GM18499 (cell line): ENCODE measurements around the gene KIF26B.

ENCODE experiments used
- ATAC-seq: cut with Tn5 transposase; IDR thresholded peaks from one replicate; pipeline ENCODE4 v1.9.1; 2021; ENCODE audit warnings: moderate number of reproducible peaks; ENCODE audit not compliant: insufficient read depth, unreplicated experiment

Gene KIF26B

GRCh38 chr1:245201201-245201600 lies 46.4 kb downstream of the KIF26B start:
- no peak for ATAC-seq

DNA sequence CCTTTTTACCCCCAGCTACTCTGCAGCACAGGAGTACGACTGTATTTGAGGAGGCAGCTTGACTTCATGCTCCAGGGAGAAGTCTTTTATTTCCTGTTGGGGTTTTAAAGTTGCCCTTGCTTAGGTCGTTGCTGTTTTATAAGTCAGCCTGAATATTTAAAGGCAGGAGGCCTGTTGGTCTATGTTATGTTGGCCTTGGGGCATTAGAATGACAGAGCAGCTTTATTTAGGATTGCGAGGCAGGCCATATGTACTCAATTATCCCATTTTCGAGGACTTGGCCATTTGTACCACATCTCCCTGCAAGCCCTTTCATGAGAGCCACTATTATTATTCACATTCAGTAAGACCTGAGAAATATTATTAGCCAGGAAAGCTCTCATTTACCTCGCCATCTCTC lies 47.0 kb downstream of the KIF26B start:
- no peak for ATAC-seq

DNA sequence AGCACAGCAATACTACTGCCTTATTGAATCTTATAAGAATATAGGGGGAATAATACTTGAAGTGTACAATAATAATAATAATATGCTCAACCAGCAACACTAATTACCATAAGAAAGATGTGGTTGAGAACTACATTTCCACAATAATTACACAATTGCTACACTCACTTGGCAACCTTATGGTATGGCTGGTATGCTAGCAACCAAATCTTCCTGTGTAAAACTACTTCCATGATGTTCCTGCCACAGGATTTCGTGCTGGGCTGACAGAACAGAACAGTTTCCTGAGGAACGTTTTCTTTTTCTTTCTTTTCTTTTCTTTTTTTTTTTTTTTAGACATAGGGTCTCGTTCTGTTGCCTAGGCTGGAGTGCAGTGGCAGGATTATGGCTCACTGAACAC lies 50.6 kb downstream of the KIF26B start:
- no peak for ATAC-seq

DNA sequence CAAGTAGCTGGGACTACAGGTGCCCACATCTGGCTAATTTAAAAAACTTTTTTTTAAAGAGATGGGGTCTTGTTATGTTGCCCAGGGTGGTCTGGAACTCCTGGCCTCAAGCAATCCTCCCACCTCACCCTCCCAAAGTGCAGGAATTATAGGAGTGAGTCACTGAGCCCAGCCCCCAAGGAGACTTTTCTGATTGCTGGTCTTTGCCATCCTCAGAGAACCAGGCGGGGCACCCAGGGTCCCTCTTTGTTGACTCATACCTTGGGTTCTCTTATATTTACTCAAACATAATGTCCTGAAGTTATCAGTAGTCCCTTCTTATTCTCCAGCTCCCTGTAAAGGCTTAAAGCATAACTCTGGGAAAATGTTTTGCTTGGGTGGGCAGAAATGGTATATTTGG lies 51.1 kb downstream of the KIF26B start:
- ATAC-seq, result no peak

DNA sequence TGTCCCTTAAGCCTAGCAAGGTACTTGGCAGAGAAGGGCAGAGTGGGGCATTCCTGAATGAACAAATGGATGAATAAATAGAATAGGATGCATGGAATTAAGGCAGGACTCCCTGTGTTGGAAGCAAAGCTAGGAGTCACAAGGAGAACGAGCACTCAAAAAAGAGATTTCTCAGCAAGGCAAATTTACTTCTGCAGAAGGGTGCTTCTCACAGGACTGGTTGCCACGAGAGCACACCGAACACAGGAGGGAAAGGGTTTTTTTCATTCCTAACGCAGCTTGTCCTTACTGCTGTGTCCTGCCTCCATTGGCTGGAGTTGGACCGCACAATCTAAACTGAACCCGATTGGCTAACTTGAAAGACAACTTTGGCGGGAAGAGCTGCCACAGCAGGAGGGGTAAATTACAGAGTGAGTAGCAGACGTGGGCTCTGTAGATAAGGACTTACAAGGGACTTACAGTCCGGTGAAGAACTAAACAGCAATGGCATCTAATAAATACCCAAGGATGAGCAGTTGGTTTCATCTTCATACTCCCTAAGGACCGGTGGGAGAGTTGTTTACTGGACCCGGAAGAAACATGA lies 52.4 kb downstream of the KIF26B start:
- ATAC-seq, result no peak

DNA sequence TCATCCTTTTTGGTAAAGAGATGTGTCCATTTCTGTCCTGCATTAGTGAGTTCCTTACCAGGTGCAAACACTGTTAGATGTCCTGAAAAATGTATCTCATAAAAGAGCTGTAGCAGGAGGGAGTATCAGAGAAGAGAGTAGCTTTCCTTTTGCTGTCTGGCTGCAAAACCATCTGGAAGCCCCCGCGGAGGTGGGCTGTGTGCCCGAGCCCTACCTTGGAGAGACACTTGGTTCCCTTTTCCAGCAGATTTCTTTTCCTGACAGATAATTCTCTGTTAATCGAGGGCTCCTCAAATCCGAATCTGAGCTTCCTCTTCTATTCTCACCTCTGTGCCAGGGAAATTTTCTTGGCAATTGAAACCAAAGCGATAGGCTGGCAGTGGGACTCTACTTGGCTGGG lies 53.0 kb downstream of the KIF26B start:
- ATAC-seq, result no peak

DNA sequence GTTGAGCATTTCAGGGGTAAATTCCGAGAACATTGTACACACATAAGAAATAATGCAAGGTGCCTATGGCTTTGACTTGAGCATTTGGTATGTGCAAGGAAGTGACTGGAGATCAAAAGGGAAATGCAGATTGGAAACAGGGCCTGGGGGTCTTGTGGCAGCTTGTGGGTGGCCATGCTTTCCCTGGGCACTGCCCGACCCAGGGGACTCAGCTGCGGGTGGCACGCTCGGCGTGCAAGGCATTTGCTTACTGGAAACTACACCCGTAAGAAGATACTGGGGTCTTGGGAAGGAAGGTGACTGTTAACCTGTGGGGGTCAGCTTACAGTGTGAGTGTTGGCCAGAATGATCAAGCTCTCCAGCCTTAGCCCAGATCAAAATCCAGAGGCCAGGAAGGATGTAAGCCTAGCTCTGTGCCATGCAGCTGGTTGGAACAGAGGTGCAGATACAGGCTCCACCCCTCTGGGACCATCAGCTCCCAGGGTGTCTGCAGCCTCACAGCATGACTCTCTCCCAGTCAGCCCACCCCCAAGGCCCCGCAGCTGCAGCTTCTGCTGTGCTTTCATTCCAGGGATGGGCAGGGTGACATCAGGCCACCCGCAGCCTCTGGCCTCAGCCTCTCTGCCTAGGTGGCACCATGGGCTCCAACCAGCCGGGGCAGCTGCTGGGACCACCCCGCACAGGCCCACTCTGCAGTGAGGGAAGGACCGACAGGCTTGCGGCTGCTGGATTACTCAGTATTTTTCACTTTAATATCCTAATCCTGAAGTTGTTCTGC lies 55.1 kb downstream of the KIF26B start:
- ATAC-seq, result no peak

DNA sequence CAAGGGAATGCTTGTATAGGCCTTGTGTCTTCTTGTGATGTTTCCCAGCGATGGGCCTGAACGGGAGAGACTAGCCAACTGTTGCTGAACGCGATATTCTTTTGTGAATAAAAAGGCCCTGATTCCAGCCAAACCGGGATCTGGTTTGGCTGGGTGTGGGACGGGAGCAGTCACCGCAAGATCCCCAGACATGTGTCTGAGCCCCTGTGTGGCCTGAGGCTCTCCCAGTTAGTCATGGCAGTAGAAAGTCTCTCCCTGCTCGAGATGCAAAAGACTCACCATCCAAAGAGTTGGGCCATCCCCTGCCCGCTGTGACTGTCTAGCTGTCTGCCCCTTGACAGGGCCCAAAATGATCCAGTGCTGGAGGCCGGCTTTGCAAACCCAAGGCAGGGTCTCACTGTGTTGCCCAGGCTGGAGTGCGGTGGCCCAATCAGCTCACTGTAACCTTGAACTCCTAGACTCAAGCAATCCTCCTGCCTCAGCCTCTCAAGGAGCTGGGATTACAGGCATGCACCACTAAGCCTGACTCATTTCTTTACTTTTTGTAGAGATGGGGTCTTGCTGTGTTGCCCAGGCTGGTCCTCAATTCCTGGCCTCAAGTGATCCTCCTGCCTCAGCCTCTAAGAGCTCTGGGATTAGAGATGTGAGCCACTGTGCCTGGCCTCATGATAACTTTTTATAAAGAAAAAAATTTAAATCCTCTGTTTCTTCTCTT lies 56.4 kb downstream of the KIF26B start:
- ATAC-seq, result no peak

- no peak for ATAC-seq
Observed at GRCh38 chr1:245211761-245212160, 57.0 kb downstream of the KIF26B start.

- no peak for ATAC-seq
Observed at GRCh38 chr1:245212221-245212710, 57.5 kb downstream of the KIF26B start.

DNA sequence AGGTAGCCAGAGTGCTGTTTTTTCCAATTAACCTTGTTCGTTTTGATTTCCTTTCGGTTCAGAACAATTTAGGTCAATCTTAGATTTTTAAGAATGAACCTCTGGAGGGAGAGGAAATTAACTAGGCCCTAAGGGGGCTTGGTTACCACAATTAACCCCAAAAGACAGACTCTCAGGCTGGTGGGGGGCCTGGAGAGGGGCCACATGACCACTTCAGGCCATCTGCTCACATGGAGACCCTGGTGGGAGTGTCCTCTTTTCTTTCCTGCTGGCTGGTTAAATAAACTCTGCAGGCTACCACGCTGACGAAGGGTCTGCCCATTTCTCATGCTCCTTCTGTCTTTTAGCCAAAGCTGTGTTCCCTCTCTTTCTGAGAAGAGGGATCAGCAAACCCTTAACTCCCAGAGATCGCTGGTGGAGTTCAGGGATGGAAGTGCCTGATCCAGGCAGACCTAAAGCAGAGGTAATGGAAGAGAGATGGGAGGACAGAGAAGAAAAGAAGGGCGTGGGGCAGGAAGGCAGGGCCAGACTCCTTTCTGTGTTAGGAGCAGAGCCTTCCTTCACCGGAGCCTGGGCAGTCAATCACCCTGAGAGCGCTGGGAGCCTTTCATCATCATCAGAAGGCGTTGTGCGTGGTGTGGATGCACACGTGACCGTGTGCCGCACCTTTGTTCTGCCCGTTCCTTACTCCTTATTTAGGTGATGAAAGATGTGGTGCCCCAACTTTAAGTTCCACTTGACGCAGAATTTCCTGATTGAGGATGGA lies 58.5 kb downstream of the KIF26B start:
- no peak for ATAC-seq

GRCh38 chr1:245215071-245215470 lies 60.3 kb downstream of the KIF26B start:
- ATAC-seq, result no peak

DNA sequence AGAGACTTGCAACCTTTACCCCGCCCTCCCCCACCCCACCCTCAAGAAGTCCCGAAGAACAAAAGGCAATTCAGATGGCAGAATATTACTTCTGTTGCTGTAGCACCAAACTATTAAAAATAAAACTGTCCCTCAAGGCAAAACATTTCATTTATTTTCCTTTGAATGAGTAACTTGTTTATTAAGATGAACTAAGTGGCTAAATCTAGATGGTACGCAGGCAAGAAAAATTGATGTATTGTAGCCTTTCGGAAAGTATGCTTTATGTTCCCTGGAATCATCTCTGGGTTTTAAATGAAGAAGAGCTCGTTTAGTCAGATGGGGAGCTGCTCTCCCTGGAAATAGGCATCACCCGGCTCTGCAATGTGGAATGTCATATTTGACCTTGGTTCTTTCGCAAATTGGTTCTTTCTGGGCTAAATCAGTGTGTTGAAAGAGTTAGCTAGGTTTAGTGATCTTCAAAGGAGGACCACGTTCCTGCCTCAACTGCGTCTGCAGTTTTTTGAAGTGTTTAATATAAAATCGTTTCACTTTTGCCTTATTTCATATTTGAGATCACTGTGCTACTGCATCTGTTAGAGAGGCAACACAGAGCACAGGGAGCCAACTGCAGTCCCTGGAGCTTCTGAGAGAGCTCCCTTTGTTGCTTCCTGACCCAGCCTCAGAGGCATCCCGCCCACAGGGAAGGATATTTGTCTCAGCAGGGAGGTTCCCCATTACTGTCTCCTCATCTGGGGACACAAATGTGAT lies 61.8 kb downstream of the KIF26B start:
- no peak for ATAC-seq

DNA sequence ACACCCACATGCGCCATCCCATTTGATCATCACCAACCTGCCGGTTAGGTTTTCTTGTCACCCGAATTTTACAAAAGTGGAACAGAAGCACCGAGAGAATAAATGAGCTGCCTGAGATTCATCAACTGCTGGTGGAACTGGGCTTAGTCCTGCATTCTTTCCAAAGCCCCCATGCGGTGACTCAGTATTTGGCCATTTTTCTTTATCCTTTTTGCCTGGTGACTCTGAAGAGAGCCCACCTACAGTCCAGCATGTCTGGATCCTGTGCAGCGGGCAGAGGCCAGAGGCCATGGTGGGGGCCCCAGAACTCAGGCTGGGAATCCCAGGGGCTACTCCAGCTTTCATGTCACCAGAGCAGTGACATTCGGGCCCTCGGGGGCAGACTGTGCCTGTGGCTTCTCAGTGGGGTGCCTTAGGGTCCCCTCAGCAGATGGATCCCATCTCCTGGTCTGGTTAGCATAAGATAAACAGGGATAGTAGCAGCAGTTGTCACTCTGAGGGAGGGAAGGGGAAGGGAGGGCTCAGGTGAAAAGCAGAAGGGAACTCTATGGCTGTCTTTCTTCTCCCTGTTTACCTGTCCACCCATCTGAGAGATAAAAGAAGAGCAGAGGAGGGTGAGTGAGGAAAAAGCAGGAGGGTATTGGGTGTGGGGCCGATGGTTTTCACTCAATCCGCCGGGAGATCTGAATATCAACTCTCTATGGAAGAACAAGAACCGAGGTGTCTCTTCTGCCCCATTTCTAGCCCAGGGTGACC lies 63.2 kb downstream of the KIF26B start:
- no peak for ATAC-seq

DNA sequence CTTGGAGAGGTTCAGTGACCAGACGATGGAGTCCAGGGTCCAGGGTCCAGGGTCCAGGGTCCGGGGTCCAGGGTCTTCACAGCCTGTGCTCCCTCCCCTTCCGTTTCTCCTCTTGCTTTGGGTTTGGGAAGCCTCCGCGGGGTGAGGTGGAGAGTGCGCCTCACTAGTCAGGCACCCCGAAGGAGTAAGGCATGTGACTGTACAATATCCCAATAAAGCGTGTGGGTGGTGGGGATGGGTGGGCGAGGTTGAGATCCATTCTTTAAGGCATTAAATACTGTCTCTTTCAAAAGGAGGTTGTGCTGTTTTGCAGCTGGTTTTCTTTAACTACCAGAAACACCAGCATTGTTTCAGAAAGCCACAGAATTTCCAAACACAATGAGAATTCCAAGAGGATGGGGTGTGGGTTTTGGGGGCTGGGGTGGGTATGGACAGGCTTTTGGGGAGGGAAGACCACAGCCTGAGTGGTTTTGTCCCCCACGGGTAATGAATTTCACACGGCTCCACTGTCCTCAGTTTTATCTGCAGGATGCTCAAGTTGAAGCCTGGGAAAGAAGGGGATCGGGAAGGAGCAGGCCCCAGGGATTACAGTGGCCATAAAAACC lies 65.7 kb downstream of the KIF26B start:
- no peak for ATAC-seq

- ATAC-seq, result no peak
Observed at GRCh38 chr1:245221805-245222204, 67.0 kb downstream of the KIF26B start.

DNA sequence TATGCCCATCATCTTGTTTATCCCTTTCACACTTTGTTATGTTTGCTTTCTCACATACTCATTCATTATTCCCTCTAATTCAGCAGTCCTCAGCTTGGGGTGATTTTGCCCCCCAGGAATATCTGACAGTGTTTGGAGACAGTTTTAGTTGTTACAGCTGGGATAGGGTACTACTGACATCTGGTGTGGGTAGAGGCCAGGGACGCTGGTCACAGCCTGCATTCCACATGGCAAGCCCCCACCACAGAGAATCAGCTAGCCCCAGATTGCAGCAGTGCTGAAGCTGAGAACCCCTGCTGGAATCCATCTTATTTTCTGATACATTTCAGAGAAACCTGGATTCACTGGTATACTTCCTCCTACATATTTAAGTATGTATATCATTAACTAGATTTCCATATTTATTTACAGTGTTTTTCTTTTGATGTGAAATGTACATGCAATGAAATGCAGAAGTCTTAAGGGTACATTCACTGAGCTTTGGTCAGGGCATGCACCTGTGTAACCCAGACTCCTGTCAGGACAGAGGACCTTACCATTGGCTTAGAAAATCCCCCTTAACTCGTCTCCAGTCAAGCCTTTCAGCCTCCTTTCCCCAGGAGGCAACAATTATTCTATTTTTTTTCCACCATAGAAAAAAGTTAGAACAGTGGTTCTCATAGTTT lies 68.3 kb downstream of the KIF26B start:
- ATAC-seq, result no peak
